HCT116 (cell line): Measurements from ENCODE around the gene LASP1.

Experiments used
- CTCF ChIP-seq, 3 experiments: fragments of 200-600 bp in 1 of 3; sonication (generic) in 1 of 3; IDR thresholded peaks in 2 of 3; conservative IDR thresholded peaks in 1 of 3; 2 replicates each; pipeline ENCODE4 v1.5.1; 2012 to 2017; ENCODE audit warnings: low read depth in 2 of 3, low read length in 2 of 3, antibody characterized with exemption in 1 of 3, borderline replicate concordance in 1 of 3, control low read depth in 1 of 3, mild to moderate bottlenecking in 1 of 3, mixed read lengths in 1 of 3, mixed run types in 1 of 3, moderate library complexity in 1 of 3; ENCODE audit not compliant: insufficient read depth in 1 of 3
- EGR1 ChIP-seq: IDR thresholded peaks from 2 replicates; pipeline ENCODE4 v1.6.1; 2012; ENCODE audit warnings: low read depth
- EZH2 ChIP-seq: fragments of 200-600 bp; sonication (generic); IDR thresholded peaks from 2 replicates; pipeline ENCODE4 v1.6.1; 2017; ENCODE audit warnings: antibody characterized with exemption, mixed run types
- EZH2phosphoT487 ChIP-seq: fragments of 200-600 bp; IDR thresholded peaks from 2 replicates; pipeline ENCODE4 v1.6.1; 2018; ENCODE audit warnings: antibody characterized with exemption, borderline replicate concordance
- JUND ChIP-seq: IDR thresholded peaks from 2 replicates; pipeline ENCODE4 v1.6.1; 2012
- POLR2A ChIP-seq: IDR thresholded peaks from 2 replicates; pipeline ENCODE4 v1.7.0; 2011; ENCODE audit warnings: borderline replicate concordance; ENCODE audit not compliant: insufficient read depth, insufficient read length; ENCODE audit errors: extremely low read depth
- POLR2AphosphoS5 ChIP-seq: IDR thresholded peaks from 2 replicates; pipeline ENCODE4 v1.6.1; 2011; ENCODE audit warnings: mild to moderate bottlenecking, low read depth, low read length, moderate library complexity
- TF ChIP-seq, protein P1 (sequence below): IDR thresholded peaks from 2 replicates; pipeline ENCODE4 v1.6.1; 2012; ENCODE audit warnings: low read depth

- TF ChIP-seq CTCF (IDR thresholded peaks at IDR 0.05 in 2 of 3, conservative IDR thresholded peaks at IDR 0.05 in 1 of 3; ENCODE audit: borderline replicate concordance in 1 of 3, insufficient read depth in 1 of 3, low read depth in 2 of 3, low read length in 2 of 3) (no peak), POLR2A (no peak), EZH2phosphoT487 (no peak), POLR2AphosphoS5 (no peak), EGR1 (no peak), JUND (no peak), EZH2 (no peak)
- TF ChIP-seq, protein P1, sequence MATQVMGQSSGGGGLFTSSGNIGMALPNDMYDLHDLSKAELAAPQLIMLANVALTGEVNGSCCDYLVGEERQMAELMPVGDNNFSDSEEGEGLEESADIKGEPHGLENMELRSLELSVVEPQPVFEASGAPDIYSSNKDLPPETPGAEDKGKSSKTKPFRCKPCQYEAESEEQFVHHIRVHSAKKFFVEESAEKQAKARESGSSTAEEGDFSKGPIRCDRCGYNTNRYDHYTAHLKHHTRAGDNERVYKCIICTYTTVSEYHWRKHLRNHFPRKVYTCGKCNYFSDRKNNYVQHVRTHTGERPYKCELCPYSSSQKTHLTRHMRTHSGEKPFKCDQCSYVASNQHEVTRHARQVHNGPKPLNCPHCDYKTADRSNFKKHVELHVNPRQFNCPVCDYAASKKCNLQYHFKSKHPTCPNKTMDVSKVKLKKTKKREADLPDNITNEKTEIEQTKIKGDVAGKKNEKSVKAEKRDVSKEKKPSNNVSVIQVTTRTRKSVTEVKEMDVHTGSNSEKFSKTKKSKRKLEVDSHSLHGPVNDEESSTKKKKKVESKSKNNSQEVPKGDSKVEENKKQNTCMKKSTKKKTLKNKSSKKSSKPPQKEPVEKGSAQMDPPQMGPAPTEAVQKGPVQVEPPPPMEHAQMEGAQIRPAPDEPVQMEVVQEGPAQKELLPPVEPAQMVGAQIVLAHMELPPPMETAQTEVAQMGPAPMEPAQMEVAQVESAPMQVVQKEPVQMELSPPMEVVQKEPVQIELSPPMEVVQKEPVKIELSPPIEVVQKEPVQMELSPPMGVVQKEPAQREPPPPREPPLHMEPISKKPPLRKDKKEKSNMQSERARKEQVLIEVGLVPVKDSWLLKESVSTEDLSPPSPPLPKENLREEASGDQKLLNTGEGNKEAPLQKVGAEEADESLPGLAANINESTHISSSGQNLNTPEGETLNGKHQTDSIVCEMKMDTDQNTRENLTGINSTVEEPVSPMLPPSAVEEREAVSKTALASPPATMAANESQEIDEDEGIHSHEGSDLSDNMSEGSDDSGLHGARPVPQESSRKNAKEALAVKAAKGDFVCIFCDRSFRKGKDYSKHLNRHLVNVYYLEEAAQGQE, result no peak
Measured at GRCh38 chr17:38926293-38927070, 56.6 kb downstream of the LASP1 start.
